ENCODE data around the gene WDFY4.

Gene WDFY4

GRCh38 chr10:48958598-48959190, 274.0 kb downstream of the WDFY4 start:
- Histone ChIP-seq H4K91ac (ENCODE audit: low read depth, low read length) (no peak overlapping the region), H3K4ac (ENCODE audit: low read depth, low read length) (no peak overlapping the region), H3K36me3 (ENCODE audit: control insufficient read depth in 1 of 2, insufficient read depth in 2 of 2, low read length in 2 of 2) (no peaks in the 10 kb centered on the region), H3K27me3 (ENCODE audit: insufficient read depth, low read length) (no peaks in the 10 kb centered on the region), H2AFZ (ENCODE audit: insufficient read depth, low read length, poor library complexity) (no peak overlapping the region), H3K18ac (ENCODE audit: low read length) (no peak overlapping the region), H3K14ac (ENCODE audit: low read length) (no peak overlapping the region), H2BK12ac (ENCODE audit: low read length) (no peak overlapping the region), H2BK5ac (ENCODE audit: low read depth, low read length, poor library complexity) (no peak overlapping the region), H3K27ac (ENCODE audit: low read depth, low read length) (no peak overlapping the region), H4K8ac (ENCODE audit: low read depth, low read length) (no peak overlapping the region), H3K9ac (ENCODE audit: low read length) (no peak overlapping the region), H3K4me1 (ENCODE audit: control insufficient read depth in 1 of 2, insufficient read depth in 2 of 2, low read length in 2 of 2) (no peaks in the 10 kb centered on the region), H3K9me3 (ENCODE audit: insufficient read depth, low read depth, low read length) (peaks cover 2% of the 10 kb centered on the region), H3K4me2 (ENCODE audit: low read length) (no peak overlapping the region), H4K12ac (ENCODE audit: low read depth, low read length) (no peak overlapping the region), H2BK120ac (ENCODE audit: insufficient read depth, low read length, poor library complexity) (no peak overlapping the region), H3K23ac (ENCODE audit: low read length) (no peak overlapping the region), H3K4me3 (ENCODE audit: low read depth, low read length) (no peak overlapping the region), H3K79me2 (ENCODE audit: control insufficient read depth, insufficient read depth, low read length, poor library complexity) (no peaks in the 10 kb centered on the region), H3K79me1 (ENCODE audit: low read length) (no peaks in the 10 kb centered on the region), H2AK5ac (ENCODE audit: low read length) (no peak overlapping the region)
- peak in 1 of 2 donors; percentile 6 for DNase-seq
- WGBS (ENCODE audit: extremely low coverage, insufficient coverage, insufficient read length) = no CpG with 5 or more reads among the region's 1 CpG

DNA sequence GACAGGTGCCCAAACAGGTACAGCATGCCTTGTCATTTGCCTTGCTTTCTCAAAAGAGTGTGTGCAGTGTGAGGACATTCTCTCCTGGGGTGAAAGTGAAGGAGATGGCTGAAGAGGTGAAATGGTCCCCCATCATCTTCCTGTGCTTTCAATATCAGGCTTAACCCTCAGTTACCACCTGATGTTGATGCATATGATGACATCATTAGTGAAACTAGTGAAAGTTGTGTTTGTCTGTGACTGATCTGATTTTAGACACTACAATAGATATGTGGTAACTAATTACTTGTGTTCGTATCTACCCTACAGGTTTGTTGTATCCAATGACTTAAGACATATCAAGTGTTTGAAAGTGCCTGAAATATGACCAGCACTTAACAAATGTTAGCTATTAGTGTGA, 279.4 kb downstream of the WDFY4 start:
- Histone ChIP-seq H3K9me3 (ENCODE audit: insufficient read depth, low read depth, low read length) (no peaks in the 10 kb centered on the region), H2AFZ (ENCODE audit: insufficient read depth, low read length, poor library complexity) (no peak overlapping the region), H2BK5ac (ENCODE audit: low read depth, low read length, poor library complexity) (no peak overlapping the region), H4K12ac (ENCODE audit: low read depth, low read length) (no peak overlapping the region), H4K91ac (ENCODE audit: low read depth, low read length) (no peak overlapping the region), H3K79me2 (ENCODE audit: control insufficient read depth, insufficient read depth, low read length, poor library complexity) (no peaks in the 10 kb centered on the region), H3K36me3 (ENCODE audit: control insufficient read depth in 1 of 2, insufficient read depth in 2 of 2, low read length in 2 of 2) (no peaks in the 10 kb centered on the region), H3K4me2 (ENCODE audit: low read length) (no peak overlapping the region), H3K4me3 (ENCODE audit: low read depth, low read length) (no peak overlapping the region), H2BK120ac (ENCODE audit: insufficient read depth, low read length, poor library complexity) (no peak overlapping the region), H2BK12ac (ENCODE audit: low read length) (no peak overlapping the region), H3K9ac (ENCODE audit: low read length) (no peak overlapping the region), H4K8ac (ENCODE audit: low read depth, low read length) (no peak overlapping the region), H2AK5ac (ENCODE audit: low read length) (no peak overlapping the region), H3K18ac (ENCODE audit: low read length) (no peak overlapping the region), H3K23ac (ENCODE audit: low read length) (no peak overlapping the region), H3K27me3 (ENCODE audit: insufficient read depth, low read length) (no peaks in the 10 kb centered on the region), H3K14ac (ENCODE audit: low read length) (no peak overlapping the region), H3K4ac (ENCODE audit: low read depth, low read length) (no peak overlapping the region), H3K27ac (ENCODE audit: low read depth, low read length) (no peak overlapping the region), H3K79me1 (ENCODE audit: low read length) (no peaks in the 10 kb centered on the region), H3K4me1 (ENCODE audit: control insufficient read depth in 1 of 2, insufficient read depth in 2 of 2, low read length in 2 of 2) (no peaks in the 10 kb centered on the region)
- no peak for DNase-seq
- no CpG with 5 or more reads among the region's 1 CpG for WGBS (ENCODE audit: extremely low coverage, insufficient coverage, insufficient read length)

- Histone ChIP-seq H3K79me1 (ENCODE audit: low read length) (no peaks in the 10 kb centered on the region), H3K4me3 (ENCODE audit: low read depth, low read length) (no peak overlapping the region), H3K27me3 (ENCODE audit: insufficient read depth, low read length) (no peaks in the 10 kb centered on the region), H3K9me3 (ENCODE audit: insufficient read depth, low read depth, low read length) (no peaks in the 10 kb centered on the region), H3K9ac (ENCODE audit: low read length) (no peak overlapping the region), H2BK5ac (ENCODE audit: low read depth, low read length, poor library complexity) (no peak overlapping the region), H3K27ac (ENCODE audit: low read depth, low read length) (no peak overlapping the region), H4K8ac (ENCODE audit: low read depth, low read length) (no peak overlapping the region), H4K91ac (ENCODE audit: low read depth, low read length) (no peak overlapping the region), H3K23ac (ENCODE audit: low read length) (no peak overlapping the region), H3K14ac (ENCODE audit: low read length) (no peak overlapping the region), H3K4ac (ENCODE audit: low read depth, low read length) (no peak overlapping the region), H2AFZ (ENCODE audit: insufficient read depth, low read length, poor library complexity) (no peak overlapping the region), H3K36me3 (ENCODE audit: control insufficient read depth in 1 of 2, insufficient read depth in 2 of 2, low read length in 2 of 2) (no peaks in the 10 kb centered on the region), H2BK12ac (ENCODE audit: low read length) (no peak overlapping the region), H3K4me1 (ENCODE audit: control insufficient read depth in 1 of 2, insufficient read depth in 2 of 2, low read length in 2 of 2) (no peaks in the 10 kb centered on the region), H3K79me2 (ENCODE audit: control insufficient read depth, insufficient read depth, low read length, poor library complexity) (no peaks in the 10 kb centered on the region), H3K18ac (ENCODE audit: low read length) (no peak overlapping the region), H2AK5ac (ENCODE audit: low read length) (no peak overlapping the region), H3K4me2 (ENCODE audit: low read length) (no peak overlapping the region), H2BK120ac (ENCODE audit: insufficient read depth, low read length, poor library complexity) (no peak overlapping the region), H4K12ac (ENCODE audit: low read depth, low read length) (no peak overlapping the region)
- DNase-seq = no peak
- WGBS (ENCODE audit: extremely low coverage, insufficient coverage, insufficient read length) = no CpG with 5 or more reads among the region's 4 CpGs
Measured at GRCh38 chr10:48965460-48965859, 280.8 kb downstream of the WDFY4 start.

- H3K4me2 ChIP-seq (ENCODE audit: low read length) = no peak overlapping the region
- no peaks in the 10 kb centered on the region for H3K27me3 ChIP-seq (ENCODE audit: insufficient read depth, low read length)
- H3K36me3 ChIP-seq (ENCODE audit: control insufficient read depth in 1 of 2, insufficient read depth in 2 of 2, low read length in 2 of 2) = no peaks in the 10 kb centered on the region
- no peak overlapping the region for H3K4ac ChIP-seq (ENCODE audit: low read depth, low read length)
- DNase-seq = no peak
- H2BK12ac ChIP-seq (ENCODE audit: low read length) = no peak overlapping the region
- no peak overlapping the region for H4K8ac ChIP-seq (ENCODE audit: low read depth, low read length)
- no peak overlapping the region for H3K18ac ChIP-seq (ENCODE audit: low read length)
- H3K79me1 ChIP-seq (ENCODE audit: low read length) = no peaks in the 10 kb centered on the region
- H3K79me2 ChIP-seq (ENCODE audit: control insufficient read depth, insufficient read depth, low read length, poor library complexity) = no peaks in the 10 kb centered on the region
- no peak overlapping the region for H2AK5ac ChIP-seq (ENCODE audit: low read length)
- H3K4me3 ChIP-seq (ENCODE audit: low read depth, low read length) = no peak overlapping the region
- H3K27ac ChIP-seq (ENCODE audit: low read depth, low read length) = no peak overlapping the region
- no peak overlapping the region for H2BK5ac ChIP-seq (ENCODE audit: low read depth, low read length, poor library complexity)
- no peak overlapping the region for H4K12ac ChIP-seq (ENCODE audit: low read depth, low read length)
- H2BK120ac ChIP-seq (ENCODE audit: insufficient read depth, low read length, poor library complexity) = no peak overlapping the region
- H2AFZ ChIP-seq (ENCODE audit: insufficient read depth, low read length, poor library complexity) = no peak overlapping the region
- no CpG with 5 or more reads among the region's 3 CpGs for WGBS (ENCODE audit: extremely low coverage, insufficient coverage, insufficient read length)
- no peak overlapping the region for H3K23ac ChIP-seq (ENCODE audit: low read length)
- no peaks in the 10 kb centered on the region for H3K9me3 ChIP-seq (ENCODE audit: insufficient read depth, low read depth, low read length)
- H4K91ac ChIP-seq (ENCODE audit: low read depth, low read length) = no peak overlapping the region
- H3K4me1 ChIP-seq (ENCODE audit: control insufficient read depth in 1 of 2, insufficient read depth in 2 of 2, low read length in 2 of 2) = no peaks in the 10 kb centered on the region
- H3K9ac ChIP-seq (ENCODE audit: low read length) = no peak overlapping the region
- no peak overlapping the region for H3K14ac ChIP-seq (ENCODE audit: low read length)
Measured at GRCh38 chr10:48968036-48968435, 283.4 kb downstream of the WDFY4 start.
